HL-60 (cell line): ENCODE measurements around the gene ARFIP1.

Experiments
- DNase-seq, 2 experiments: peaks; one replicate each; pipeline ENCODE4 v3.0.0-alpha.2; 2010 to 2020; ENCODE audit warnings: low read depth in 1 of 2, low spot score in 1 of 2
- H3K27ac ChIP-seq: fragments of 250-450 bp; sonication (Bioruptor Pico); replicated peaks from 2 replicates; pipeline ENCODE4 v1.5.1; 2020; ENCODE audit warnings: mild to moderate bottlenecking, moderate library complexity
- H3K27me3 ChIP-seq: fragments of 250-450 bp; sonication (Bioruptor Pico); 2 replicates; pipeline ENCODE4 v1.5.1; 2021; ENCODE audit warnings: mild to moderate bottlenecking, moderate library complexity; ENCODE audit not compliant: insufficient read depth, poor library complexity, severe bottlenecking
- H3K4me3 ChIP-seq: replicated peaks from 2 replicates; pipeline ENCODE4 v1.5.1; 2011; ENCODE audit warnings: mild to moderate bottlenecking, control low read depth, low read length; ENCODE audit not compliant: insufficient read depth
- GABPA ChIP-seq: IDR thresholded peaks from 2 replicates; pipeline ENCODE4 v1.6.1; 2012; ENCODE audit warnings: low read depth
- POLR2AphosphoS5 ChIP-seq: IDR thresholded peaks from 2 replicates; pipeline ENCODE4 v1.6.1; 2012; ENCODE audit warnings: low read depth
- SPI1 ChIP-seq: IDR thresholded peaks from 2 replicates; pipeline ENCODE4 v1.6.1; 2012; ENCODE audit warnings: low read depth, mild to moderate bottlenecking, borderline replicate concordance
- TF ChIP-seq, protein P1 (sequence below): IDR thresholded peaks from one replicate; pipeline ENCODE4 v1.5.1; 2011; ENCODE audit warnings: low read length, control low read depth, inconsistent platforms; ENCODE audit not compliant: insufficient read depth
- TF ChIP-seq, protein P2 (sequence below): IDR thresholded peaks from 2 replicates; pipeline ENCODE4 v1.6.1; 2012; ENCODE audit warnings: low read depth; ENCODE audit not compliant: insufficient replicate concordance

The ARFIP1 gene

DNA sequence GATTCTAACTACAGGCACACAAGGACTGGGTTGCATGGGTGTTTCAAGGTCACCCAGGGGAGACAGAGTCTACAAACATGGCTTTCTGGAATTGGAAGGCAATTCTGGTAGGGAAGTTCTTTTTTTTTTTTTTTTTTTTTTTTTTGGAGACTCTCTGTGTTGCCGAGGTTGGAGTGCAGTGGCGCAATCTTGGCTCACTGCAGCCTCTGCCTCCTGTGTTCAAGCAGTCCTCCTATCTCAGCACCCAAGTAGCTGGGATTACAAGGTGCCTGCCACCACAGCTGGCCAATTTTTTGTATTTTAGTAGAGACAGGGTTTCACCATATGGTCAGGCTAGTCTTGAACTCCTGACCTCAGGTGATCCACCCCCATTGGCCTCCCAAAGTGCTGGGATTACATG is 140.1 kb downstream of the ARFIP1 start:
- Histone ChIP-seq H3K27ac (no peak overlapping the region), H3K27me3 (no peaks in the 10 kb centered on the region), H3K4me3 (no peak overlapping the region)
- no peak for DNase-seq
- TF ChIP-seq GABPA (no peak), SPI1 (no peak), POLR2AphosphoS5 (no peak)
- TF ChIP-seq, protein P1, sequence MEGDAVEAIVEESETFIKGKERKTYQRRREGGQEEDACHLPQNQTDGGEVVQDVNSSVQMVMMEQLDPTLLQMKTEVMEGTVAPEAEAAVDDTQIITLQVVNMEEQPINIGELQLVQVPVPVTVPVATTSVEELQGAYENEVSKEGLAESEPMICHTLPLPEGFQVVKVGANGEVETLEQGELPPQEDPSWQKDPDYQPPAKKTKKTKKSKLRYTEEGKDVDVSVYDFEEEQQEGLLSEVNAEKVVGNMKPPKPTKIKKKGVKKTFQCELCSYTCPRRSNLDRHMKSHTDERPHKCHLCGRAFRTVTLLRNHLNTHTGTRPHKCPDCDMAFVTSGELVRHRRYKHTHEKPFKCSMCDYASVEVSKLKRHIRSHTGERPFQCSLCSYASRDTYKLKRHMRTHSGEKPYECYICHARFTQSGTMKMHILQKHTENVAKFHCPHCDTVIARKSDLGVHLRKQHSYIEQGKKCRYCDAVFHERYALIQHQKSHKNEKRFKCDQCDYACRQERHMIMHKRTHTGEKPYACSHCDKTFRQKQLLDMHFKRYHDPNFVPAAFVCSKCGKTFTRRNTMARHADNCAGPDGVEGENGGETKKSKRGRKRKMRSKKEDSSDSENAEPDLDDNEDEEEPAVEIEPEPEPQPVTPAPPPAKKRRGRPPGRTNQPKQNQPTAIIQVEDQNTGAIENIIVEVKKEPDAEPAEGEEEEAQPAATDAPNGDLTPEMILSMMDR: no peak
- TF ChIP-seq, protein P2, sequence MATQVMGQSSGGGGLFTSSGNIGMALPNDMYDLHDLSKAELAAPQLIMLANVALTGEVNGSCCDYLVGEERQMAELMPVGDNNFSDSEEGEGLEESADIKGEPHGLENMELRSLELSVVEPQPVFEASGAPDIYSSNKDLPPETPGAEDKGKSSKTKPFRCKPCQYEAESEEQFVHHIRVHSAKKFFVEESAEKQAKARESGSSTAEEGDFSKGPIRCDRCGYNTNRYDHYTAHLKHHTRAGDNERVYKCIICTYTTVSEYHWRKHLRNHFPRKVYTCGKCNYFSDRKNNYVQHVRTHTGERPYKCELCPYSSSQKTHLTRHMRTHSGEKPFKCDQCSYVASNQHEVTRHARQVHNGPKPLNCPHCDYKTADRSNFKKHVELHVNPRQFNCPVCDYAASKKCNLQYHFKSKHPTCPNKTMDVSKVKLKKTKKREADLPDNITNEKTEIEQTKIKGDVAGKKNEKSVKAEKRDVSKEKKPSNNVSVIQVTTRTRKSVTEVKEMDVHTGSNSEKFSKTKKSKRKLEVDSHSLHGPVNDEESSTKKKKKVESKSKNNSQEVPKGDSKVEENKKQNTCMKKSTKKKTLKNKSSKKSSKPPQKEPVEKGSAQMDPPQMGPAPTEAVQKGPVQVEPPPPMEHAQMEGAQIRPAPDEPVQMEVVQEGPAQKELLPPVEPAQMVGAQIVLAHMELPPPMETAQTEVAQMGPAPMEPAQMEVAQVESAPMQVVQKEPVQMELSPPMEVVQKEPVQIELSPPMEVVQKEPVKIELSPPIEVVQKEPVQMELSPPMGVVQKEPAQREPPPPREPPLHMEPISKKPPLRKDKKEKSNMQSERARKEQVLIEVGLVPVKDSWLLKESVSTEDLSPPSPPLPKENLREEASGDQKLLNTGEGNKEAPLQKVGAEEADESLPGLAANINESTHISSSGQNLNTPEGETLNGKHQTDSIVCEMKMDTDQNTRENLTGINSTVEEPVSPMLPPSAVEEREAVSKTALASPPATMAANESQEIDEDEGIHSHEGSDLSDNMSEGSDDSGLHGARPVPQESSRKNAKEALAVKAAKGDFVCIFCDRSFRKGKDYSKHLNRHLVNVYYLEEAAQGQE: no peak

DNA sequence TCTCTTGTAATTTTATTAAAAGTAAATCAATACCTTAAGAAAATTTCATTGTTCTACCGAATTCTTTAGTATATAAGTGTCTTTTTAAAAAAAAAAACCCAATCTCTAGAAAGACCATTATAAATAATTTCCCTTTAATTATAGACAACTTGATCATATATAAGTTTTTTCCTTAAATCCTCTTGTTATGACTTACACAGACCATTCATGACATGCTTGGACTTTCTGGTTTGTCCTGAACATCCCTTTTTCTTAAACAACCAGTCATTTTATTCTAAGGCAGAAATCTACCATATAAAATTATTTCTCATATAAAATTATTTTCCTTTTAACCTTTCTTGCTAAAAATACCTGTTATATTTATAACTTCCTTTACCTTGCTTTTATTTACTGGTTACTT is 141.0 kb downstream of the ARFIP1 start:
- Histone ChIP-seq H3K27ac (no peak overlapping the region), H3K4me3 (no peak overlapping the region), H3K27me3 (no peaks in the 10 kb centered on the region)
- no peak for DNase-seq
- TF ChIP-seq, protein P2: no peak
- no peak for TF ChIP-seq GABPA

DNA sequence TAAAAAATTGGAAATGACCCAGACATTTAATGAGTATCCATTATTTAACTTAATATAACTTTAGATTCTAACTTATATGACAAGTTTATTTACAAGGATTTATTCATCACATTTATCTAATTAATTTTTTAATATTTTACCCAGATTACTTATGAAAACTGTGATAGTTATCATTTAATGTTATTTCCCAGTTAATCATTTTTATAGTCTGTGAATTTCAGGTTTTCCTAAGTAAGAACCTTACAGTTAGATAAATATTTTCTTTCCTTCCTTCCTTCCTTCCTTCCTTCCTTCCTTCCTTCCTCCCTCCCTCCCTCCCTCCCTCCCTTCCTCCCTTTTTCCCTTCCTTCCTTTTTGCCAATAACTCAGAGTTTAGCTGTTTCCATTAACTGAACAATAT is 141.5 kb downstream of the ARFIP1 start:
- H3K4me3 ChIP-seq: no peak overlapping the region
- H3K27ac ChIP-seq: no peak overlapping the region

More for the DNA sequence above, 141.5 kb downstream of the ARFIP1 start:
- TF ChIP-seq, protein P2: no peak
- TF ChIP-seq SPI1: no peak
- no peak for TF ChIP-seq GABPA
- TF ChIP-seq, protein P1: no peak
- no peak for TF ChIP-seq POLR2AphosphoS5
- no peak for DNase-seq
- no peaks in the 10 kb centered on the region for H3K27me3 ChIP-seq
